HepG2 (cell line): ENCODE measurements around the gene PRKCG. TPM values are rescaled to one million over a fixed set of nuclear protein-coding genes. Genes with fewer than 3 reads are reported as not detected.

Source experiments
- ELF4 ChIP-seq: sonication (generic); formaldehyde crosslinking; IDR thresholded peaks from 2 replicates; pipeline ENCODE4 v1.5.0; 2020; ENCODE audit warnings: missing genetic modification reagents, mild to moderate bottlenecking, moderate library complexity, borderline replicate concordance
- FOXJ3 ChIP-seq: sonication (generic); formaldehyde crosslinking; IDR thresholded peaks from 2 replicates; pipeline ENCODE4 v1.4.0; 2020; ENCODE audit warnings: missing genetic modification reagents, mild to moderate bottlenecking, borderline replicate concordance
- FOXK1 ChIP-seq: sonication (generic); formaldehyde crosslinking; IDR thresholded peaks from 2 replicates; pipeline ENCODE4 v1.4.0; 2020; ENCODE audit warnings: low read depth, missing genetic modification reagents, borderline replicate concordance
- GATA4 ChIP-seq: sonication (generic); IDR thresholded peaks from 2 replicates; pipeline ENCODE4 v1.6.1; 2016; ENCODE audit warnings: antibody characterized with exemption, low read depth, borderline replicate concordance
- GZF1 ChIP-seq: sonication (generic); formaldehyde crosslinking; IDR thresholded peaks from 2 replicates; pipeline ENCODE4 v1.5.1; 2020; ENCODE audit warnings: mild to moderate bottlenecking, missing genetic modification reagents
- HOXD1 ChIP-seq: sonication (generic); formaldehyde crosslinking; IDR thresholded peaks from 2 replicates; pipeline ENCODE4 v1.5.0; 2020; ENCODE audit warnings: missing genetic modification reagents
- KLF13 ChIP-seq: sonication (generic); formaldehyde crosslinking; IDR thresholded peaks from 2 replicates; pipeline ENCODE4 v1.4.0; 2020; ENCODE audit warnings: mild to moderate bottlenecking, missing genetic modification reagents
- NFE2 ChIP-seq: sonication (generic); formaldehyde crosslinking; IDR thresholded peaks from 2 replicates; pipeline ENCODE4 v1.4.0; 2020; ENCODE audit warnings: missing genetic modification reagents
- PAWR ChIP-seq: sonication (generic); formaldehyde crosslinking; IDR thresholded peaks from 2 replicates; pipeline ENCODE4 v1.4.0; 2020; ENCODE audit warnings: missing genetic modification reagents, mild to moderate bottlenecking, borderline replicate concordance
- SETDB1 ChIP-seq: sonication (generic); formaldehyde crosslinking; IDR thresholded peaks from 2 replicates; pipeline ENCODE4 v1.5.1; 2020; ENCODE audit warnings: missing genetic modification reagents, mild to moderate bottlenecking, borderline replicate concordance
- SUZ12 ChIP-seq: fragments of 150-350 bp; IDR thresholded peaks from 2 replicates; pipeline ENCODE4 v1.6.1; 2014; ENCODE audit warnings: low read depth, low read length
- TGIF2 ChIP-seq: IDR thresholded peaks from 2 replicates; pipeline ENCODE4 v1.6.1; 2016; ENCODE audit warnings: control low read depth, missing compliant biosample characterization
- ZBTB20 ChIP-seq: sonication (generic); formaldehyde crosslinking; IDR thresholded peaks from 2 replicates; pipeline ENCODE4 v1.8.1; 2023; ENCODE audit warnings: missing genetic modification reagents, low read depth, mild to moderate bottlenecking, borderline replicate concordance
- ZNF207 ChIP-seq: fragments of 450-650 bp; IDR thresholded peaks from 2 replicates; pipeline ENCODE4 v1.6.1; 2016; ENCODE audit warnings: antibody characterized with exemption, borderline replicate concordance
- ZNF296 ChIP-seq: sonication (generic); formaldehyde crosslinking; conservative IDR thresholded peaks from 2 replicates; pipeline ENCODE4 v1.5.0; 2020; ENCODE audit warnings: mild to moderate bottlenecking, missing genetic modification reagents
- ZNF710 ChIP-seq: sonication (generic); formaldehyde crosslinking; IDR thresholded peaks from 2 replicates; pipeline ENCODE4 v1.5.0; 2020; ENCODE audit warnings: mild to moderate bottlenecking, missing genetic modification reagents, borderline replicate concordance
- polyA plus RNA-seq, 8 experiments: library from polyadenylated mRNA; depleted of rRNA in 3 of 8; stranded (reverse) in 7 of 8; unstranded in 1 of 8; fragments of >200 nt; fragmentation: Illumina TruSeq in 4 of 8; extraction: Trizol in 4 of 8; gene quantifications; 2 replicates each; pipeline versions ENCODE4 v1.2.1 to v1.2.3, GENCODE V29; 2011 to 2016; ENCODE audit warnings: low read depth in 4 of 8, missing spikeins in 1 of 8, mixed read lengths in 1 of 8; ENCODE audit not compliant: insufficient read depth in 1 of 8
- total RNA-seq, 5 experiments: library from RNA; depleted of rRNA; stranded (reverse); fragments of >200 nt; fragmentation: Illumina TruSeq; extraction: Trizol; gene quantifications; 2 replicates each; pipeline ENCODE4 v1.2.3, GENCODE V29; 2016; ENCODE audit warnings: low read depth in 1 of 5
- TF ChIP-seq, protein P1 (sequence below), 2 experiments: fragments of 450-650 bp in 1 of 2; sonication (generic) in 1 of 2; formaldehyde crosslinking in 1 of 2; IDR thresholded peaks; 2 replicates each; pipeline versions ENCODE4 v1.6.1 to v1.8.0; 2016 to 2022; ENCODE audit warnings: antibody characterized with exemption in 1 of 2, mild to moderate bottlenecking in 1 of 2, missing genetic modification reagents in 1 of 2
- TF ChIP-seq, protein P2 (sequence below): sonication (generic); formaldehyde crosslinking; IDR thresholded peaks from 2 replicates; pipeline ENCODE4 v1.4.0; 2020; ENCODE audit warnings: mild to moderate bottlenecking, missing genetic modification reagents, borderline replicate concordance

The PRKCG gene
- total and polyA plus RNA-seq, 2 of the 13 experiments (the other 11 are each of a cell fraction or from before 2014, with no cell fraction given), result 0.02 to 0.03 TPM

DNA sequence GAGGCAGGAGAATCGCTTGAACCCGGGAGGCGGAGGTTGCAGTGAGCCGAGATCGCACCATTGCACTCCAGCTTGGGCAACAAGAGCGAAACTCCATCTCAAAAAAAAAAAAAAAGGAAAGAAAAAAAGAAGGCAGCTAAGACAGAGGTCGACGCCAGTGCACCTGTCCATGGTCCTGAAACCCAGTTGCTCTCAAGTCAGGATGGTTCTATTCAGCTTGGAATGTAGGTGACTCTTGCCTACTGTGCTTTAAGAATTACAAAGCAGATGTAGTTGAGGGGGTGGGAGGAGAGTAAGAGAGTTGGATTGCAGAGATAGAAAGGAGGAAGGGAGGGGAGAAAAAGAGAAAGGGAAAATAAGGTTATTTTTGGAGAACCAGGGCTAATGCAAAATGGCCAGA, 45.7 kb downstream of the PRKCG start (continued):
- no peak for TF ChIP-seq ZNF710
- TF ChIP-seq KLF13, result no peak
- TF ChIP-seq ZNF296 (CRISPR knock-in tag), result no peak
- TF ChIP-seq FOXK1 (CRISPR knock-in tag), result no peak
- TF ChIP-seq, protein P1, sequence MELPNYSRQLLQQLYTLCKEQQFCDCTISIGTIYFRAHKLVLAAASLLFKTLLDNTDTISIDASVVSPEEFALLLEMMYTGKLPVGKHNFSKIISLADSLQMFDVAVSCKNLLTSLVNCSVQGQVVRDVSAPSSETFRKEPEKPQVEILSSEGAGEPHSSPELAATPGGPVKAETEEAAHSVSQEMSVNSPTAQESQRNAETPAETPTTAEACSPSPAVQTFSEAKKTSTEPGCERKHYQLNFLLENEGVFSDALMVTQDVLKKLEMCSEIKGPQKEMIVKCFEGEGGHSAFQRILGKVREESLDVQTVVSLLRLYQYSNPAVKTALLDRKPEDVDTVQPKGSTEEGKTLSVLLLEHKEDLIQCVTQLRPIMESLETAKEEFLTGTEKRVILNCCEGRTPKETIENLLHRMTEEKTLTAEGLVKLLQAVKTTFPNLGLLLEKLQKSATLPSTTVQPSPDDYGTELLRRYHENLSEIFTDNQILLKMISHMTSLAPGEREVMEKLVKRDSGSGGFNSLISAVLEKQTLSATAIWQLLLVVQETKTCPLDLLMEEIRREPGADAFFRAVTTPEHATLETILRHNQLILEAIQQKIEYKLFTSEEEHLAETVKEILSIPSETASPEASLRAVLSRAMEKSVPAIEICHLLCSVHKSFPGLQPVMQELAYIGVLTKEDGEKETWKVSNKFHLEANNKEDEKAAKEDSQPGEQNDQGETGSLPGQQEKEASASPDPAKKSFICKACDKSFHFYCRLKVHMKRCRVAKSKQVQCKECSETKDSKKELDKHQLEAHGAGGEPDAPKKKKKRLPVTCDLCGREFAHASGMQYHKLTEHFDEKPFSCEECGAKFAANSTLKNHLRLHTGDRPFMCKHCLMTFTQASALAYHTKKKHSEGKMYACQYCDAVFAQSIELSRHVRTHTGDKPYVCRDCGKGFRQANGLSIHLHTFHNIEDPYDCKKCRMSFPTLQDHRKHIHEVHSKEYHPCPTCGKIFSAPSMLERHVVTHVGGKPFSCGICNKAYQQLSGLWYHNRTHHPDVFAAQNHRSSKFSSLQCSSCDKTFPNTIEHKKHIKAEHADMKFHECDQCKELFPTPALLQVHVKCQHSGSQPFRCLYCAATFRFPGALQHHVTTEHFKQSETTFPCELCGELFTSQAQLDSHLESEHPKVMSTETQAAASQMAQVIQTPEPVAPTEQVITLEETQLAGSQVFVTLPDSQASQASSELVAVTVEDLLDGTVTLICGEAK (IDR thresholded peaks at IDR 0.05), result no peak
- TF ChIP-seq, protein P1 (CRISPR knock-in tag; IDR thresholded peaks at IDR 0.05), result no peak
- no peak for TF ChIP-seq GATA4
- no peak for TF ChIP-seq SETDB1 (CRISPR knock-in tag)
- no peak for TF ChIP-seq FOXJ3 (CRISPR knock-in tag)
- TF ChIP-seq PAWR (CRISPR knock-in tag), result no peak
- TF ChIP-seq GZF1 (CRISPR knock-in tag), result no peak
- no peak for TF ChIP-seq NFE2
- TF ChIP-seq ZNF207, result no peak
- TF ChIP-seq, protein P2, sequence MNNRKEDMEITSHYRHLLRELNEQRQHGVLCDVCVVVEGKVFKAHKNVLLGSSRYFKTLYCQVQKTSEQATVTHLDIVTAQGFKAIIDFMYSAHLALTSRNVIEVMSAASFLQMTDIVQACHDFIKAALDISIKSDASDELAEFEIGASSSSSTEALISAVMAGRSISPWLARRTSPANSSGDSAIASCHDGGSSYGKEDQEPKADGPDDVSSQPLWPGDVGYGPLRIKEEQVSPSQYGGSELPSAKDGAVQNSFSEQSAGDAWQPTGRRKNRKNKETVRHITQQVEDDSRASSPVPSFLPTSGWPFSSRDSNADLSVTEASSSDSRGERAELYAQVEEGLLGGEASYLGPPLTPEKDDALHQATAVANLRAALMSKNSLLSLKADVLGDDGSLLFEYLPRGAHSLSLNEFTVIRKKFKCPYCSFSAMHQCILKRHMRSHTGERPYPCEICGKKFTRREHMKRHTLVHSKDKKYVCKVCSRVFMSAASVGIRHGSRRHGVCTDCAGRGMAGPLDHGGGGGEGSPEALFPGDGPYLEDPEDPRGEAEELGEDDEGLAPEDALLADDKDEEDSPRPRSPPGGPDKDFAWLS (CRISPR knock-in tag), result no peak
- TF ChIP-seq ZBTB20 (CRISPR knock-in tag), result peak; percentile 61; the same call in 1 of the 2 replicates
- TF ChIP-seq ELF4 (CRISPR knock-in tag), result no peak
- TF ChIP-seq SUZ12, result no peak
- TF ChIP-seq TGIF2 (CRISPR knock-in tag), result peak; percentile 83; the same call in 1 of the 2 replicates
- TF ChIP-seq HOXD1 (CRISPR knock-in tag), result no peak
